ENCODE measurements around the gene PAX2.

The PAX2 gene

DNA sequence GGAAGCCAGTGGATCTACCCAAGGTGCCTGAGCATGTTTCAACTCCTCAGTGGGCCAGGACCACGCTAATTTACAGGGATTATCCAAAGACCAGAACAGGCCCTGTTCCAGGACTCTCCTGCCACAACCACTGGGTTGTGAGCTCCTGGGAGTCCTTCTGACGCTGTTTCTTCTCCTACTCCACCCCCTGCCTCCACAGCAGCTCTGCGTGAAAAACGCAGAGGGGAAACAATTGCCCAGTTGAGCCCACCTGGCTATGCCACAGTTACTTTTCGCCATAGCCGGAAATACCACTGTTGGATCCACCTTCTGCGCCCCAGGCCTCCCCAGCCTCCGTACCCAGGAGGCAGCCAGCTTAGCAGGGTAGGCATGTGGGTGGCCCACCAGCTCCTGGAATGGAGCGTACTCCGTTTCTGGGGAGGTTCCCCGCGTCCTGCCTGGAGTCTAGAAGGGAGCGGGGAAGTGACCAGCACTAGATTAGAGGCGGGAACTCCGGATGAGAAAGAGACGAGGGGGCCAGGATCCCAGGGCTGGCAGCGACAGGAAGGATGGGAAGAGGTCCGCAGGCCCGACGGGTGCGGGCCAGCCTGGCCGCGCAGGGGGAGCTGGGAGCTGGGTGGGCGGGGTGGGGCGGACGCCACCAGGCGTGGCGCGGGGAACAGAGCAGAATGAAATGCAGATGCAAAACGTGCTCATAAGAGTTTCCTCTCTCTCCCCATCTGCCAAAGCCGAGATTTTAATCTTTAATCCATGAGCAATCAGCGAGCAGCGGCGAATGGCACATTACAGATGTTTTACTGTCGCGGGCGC, 32.1 kb upstream of the PAX2 start:
- no peak overlapping the region for H3K9ac ChIP-seq
- no peaks in the 10 kb centered on the region for H3K4me1 ChIP-seq
- no peak overlapping the region for H3K4me3 ChIP-seq
- H3K4me2 ChIP-seq, result no peak overlapping the region
- H4K20me1 ChIP-seq, result no peaks in the 10 kb centered on the region
- H3K9me3 ChIP-seq, result 0 out of 2 replicates have a peak, but pooled peaks cover 4% of the 10 kb centered on the region
- no peak overlapping the region for H3K27ac ChIP-seq
- H3K27me3 ChIP-seq, result peaks cover 65% of the 10 kb centered on the region
- H3K36me3 ChIP-seq, result no peaks in the 10 kb centered on the region
- no peak for TF ChIP-seq Cebpa-rat (IDR thresholded peaks at IDR 0.05)

DNA sequence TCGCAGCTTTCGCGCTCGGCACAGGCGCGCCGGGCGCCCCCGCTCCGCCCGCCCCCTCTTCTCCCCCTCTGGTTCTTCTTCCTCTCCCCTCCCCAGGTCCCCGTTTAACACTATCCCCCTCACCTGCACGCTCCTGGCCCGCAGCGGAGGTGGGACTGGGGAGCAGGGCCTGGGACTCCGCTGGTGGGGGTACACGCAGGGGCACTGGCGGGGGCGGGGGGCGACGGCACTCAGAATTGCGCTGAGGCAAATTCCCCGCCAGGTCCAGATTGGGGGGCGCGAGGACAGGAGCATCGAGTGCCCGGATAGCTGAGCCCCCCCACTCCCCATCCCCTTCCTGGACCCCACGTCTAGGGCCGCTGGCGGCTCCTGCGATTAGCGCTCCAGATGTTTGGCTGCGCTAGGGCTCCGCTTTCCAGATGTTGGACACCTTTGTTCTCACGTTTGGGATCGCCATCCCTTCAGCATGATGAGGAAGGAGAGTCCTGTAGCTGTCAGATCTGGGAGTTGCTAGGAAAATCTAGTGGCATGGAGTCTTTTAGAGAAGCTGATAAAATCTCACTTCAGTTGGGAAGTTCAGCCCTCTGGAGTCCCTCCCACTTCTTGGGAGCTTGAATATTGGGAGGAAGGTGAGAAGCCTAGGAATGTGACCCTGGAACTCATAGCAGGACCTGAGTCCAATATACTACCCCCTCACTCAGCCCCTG, 31.4 kb upstream of the PAX2 start:
- no peaks in the 10 kb centered on the region for H3K36me3 ChIP-seq
- no peak overlapping the region for H3K27ac ChIP-seq
- H3K4me1 ChIP-seq, result no peaks in the 10 kb centered on the region
- peaks cover 57% of the 10 kb centered on the region for H3K27me3 ChIP-seq
- no peaks in the 10 kb centered on the region for H4K20me1 ChIP-seq
- 0 out of 2 replicates have a peak, but pooled peaks cover 4% of the 10 kb centered on the region for H3K9me3 ChIP-seq
- no peak for TF ChIP-seq Cebpa-rat (IDR thresholded peaks at IDR 0.05)
- H3K4me2 ChIP-seq, result no peak overlapping the region
- no peak overlapping the region for H3K9ac ChIP-seq
- no peak overlapping the region for H3K4me3 ChIP-seq

DNA sequence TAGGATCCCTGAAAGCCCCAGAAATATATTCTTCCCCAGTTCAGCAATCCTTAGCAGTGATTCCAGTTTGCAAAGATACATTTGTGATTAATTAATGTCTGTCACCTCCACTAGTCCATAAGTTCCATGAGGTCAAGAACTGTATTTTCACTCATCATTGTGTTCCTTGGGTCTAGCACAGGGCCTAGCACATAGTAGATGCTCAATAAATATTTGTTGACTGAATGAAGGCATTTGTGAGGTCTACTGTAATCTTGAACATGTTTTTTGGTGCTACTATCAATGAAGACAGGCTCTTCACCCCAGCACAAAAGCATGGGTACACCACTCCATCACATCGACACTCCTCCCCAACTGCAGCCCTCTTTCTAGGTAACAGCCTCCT, 30.8 kb upstream of the PAX2 start:
- H3K4me1 ChIP-seq, result no peaks in the 10 kb centered on the region
- peaks cover 52% of the 10 kb centered on the region for H3K27me3 ChIP-seq
- no peaks in the 10 kb centered on the region for H4K20me1 ChIP-seq
- no peak overlapping the region for H3K4me2 ChIP-seq
- H3K9me3 ChIP-seq, result 0 out of 2 replicates have a peak, but pooled peaks cover 4% of the 10 kb centered on the region
- H3K4me3 ChIP-seq, result no peak overlapping the region
- no peak overlapping the region for H3K9ac ChIP-seq
- no peaks in the 10 kb centered on the region for H3K36me3 ChIP-seq
- no peak for TF ChIP-seq Cebpa-rat (IDR thresholded peaks at IDR 0.05)
- no peak overlapping the region for H3K27ac ChIP-seq

DNA sequence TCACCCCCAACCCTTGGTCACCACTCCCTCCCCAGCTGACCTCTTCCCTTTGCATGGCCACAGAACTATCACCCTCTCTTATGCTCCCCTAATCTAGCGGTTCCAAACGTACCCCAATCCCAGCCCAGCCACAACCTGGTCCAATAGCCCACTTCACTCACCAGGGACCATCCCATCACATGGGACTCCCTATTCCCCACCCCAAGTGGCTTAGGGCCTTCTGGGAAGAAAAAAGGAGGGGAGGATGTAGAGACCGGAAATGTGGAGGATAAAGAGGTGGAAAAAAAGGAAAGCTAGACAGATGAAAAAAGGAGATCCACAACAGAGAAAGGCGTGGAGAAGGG, 30.3 kb upstream of the PAX2 start:
- H3K9ac ChIP-seq, result no peak overlapping the region
- H3K4me3 ChIP-seq, result no peak overlapping the region
- H3K4me2 ChIP-seq, result no peak overlapping the region
- H3K27ac ChIP-seq, result no peak overlapping the region
- peaks cover 47% of the 10 kb centered on the region for H3K27me3 ChIP-seq
- H3K36me3 ChIP-seq, result no peaks in the 10 kb centered on the region
- no peaks in the 10 kb centered on the region for H3K4me1 ChIP-seq
- 0 out of 2 replicates have a peak, but pooled peaks cover 3% of the 10 kb centered on the region for H3K9me3 ChIP-seq
- TF ChIP-seq Cebpa-rat (IDR thresholded peaks at IDR 0.05), result no peak
- no peaks in the 10 kb centered on the region for H4K20me1 ChIP-seq

DNA sequence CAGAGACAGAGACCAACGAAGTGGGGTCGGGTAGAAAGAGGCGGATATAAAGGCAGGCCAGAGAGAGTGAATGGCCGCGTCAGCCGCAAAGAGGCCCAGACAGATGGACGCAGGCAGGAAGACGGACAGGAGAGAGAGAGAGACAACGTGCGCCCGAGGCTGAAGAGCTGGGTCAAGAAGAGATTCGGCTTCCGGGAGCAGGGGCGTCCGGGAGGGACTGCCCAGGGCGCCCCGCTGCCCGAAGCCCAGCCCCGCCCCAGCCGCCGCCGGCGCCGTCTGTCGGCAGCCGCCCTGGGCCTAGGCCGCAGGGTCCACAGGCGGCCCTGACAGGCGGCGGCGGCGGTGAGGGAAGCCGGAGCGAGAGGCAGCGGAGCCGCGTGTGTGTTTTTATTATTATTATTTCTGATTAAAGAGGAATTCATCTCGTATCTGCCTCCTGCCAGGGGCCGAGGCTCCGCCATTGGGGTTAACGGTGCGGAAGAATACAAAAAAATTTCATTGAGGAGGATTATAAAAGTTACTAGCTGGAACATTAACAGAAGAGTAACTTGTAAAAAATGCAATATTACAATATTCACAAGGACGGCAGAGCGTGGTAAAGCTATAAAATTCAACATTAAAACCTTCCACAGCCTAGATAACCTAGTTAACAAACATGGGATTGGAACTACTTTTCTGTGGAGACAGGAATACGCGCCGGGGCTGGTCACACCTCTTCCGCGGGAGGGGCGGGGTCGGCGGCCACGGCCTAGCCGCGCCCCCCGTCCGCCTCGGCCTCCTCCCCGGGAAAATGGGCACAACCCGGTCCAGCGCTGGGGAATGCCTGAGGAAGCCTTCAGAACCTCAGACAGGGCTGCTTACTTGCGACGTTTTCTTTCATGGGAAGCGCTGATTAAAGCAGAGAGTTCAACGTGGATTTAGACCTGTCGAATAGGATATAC, 29.7 kb upstream of the PAX2 start:
- Histone ChIP-seq H3K9me3 (no peaks in the 10 kb centered on the region), H4K20me1 (no peaks in the 10 kb centered on the region), H3K36me3 (no peaks in the 10 kb centered on the region), H3K4me2 (no peak overlapping the region), H3K4me1 (no peaks in the 10 kb centered on the region), H3K4me3 (no peak overlapping the region), H3K27ac (no peak overlapping the region), H3K27me3 (peaks cover 40% of the 10 kb centered on the region), H3K9ac (no peak overlapping the region)
- no peak for TF ChIP-seq Cebpa-rat (IDR thresholded peaks at IDR 0.05)

DNA sequence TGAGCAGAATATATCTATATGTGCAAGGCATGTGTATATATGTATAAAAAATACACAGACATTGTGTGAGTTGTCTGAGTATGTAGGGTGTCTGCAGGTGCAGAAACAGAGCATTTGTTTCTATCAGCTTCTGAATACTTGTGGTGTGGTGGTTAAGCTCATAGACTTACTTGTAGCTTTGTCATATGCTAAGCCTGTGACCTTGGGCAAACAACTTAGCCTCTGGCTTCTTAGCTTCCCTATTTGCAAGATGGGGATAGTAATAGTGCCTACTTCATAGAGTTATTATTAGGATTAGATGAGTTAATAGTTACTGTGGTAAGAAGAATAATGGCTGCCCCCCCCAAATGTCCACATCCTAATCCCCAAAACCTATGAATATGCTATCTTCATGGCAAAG, 28.2 kb upstream of the PAX2 start:
- no peak overlapping the region for H3K27ac ChIP-seq
- no peak overlapping the region for H3K4me3 ChIP-seq
- no peaks in the 10 kb centered on the region for H3K4me1 ChIP-seq
- H3K4me2 ChIP-seq, result no peak overlapping the region
- no peaks in the 10 kb centered on the region for H3K9me3 ChIP-seq
- H3K9ac ChIP-seq, result no peak overlapping the region
- H4K20me1 ChIP-seq, result no peaks in the 10 kb centered on the region
- peaks cover 35% of the 10 kb centered on the region for H3K27me3 ChIP-seq
- no peaks in the 10 kb centered on the region for H3K36me3 ChIP-seq
- TF ChIP-seq Cebpa-rat (IDR thresholded peaks at IDR 0.05), result no peak

DNA sequence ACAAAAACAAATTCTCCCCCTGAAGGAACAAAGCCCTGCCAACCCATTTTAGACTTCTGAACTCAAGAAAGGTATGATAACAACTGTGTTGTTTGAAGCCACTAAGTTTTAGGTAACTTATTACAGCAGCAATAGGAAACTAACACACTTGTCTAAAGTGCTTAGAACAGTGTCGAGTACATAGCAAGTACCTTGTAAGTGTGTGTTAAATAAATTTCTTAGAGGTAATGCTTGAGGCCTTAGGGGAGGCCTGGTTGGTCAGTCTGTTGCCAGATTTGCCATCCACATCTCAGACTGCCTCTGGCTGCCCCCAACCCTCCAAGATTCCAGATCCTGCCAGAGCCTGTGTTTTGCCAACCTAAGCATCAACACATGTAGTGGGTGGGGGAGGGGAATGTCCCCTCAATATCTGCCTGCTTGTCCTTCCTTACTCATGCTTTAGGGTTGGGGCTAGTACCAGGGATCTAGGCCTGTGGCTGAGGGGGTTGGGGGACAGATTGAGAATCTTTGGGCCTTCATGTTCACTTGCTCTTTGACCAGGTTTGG, 27.1 kb upstream of the PAX2 start:
- no peaks in the 10 kb centered on the region for H3K9me3 ChIP-seq
- no peaks in the 10 kb centered on the region for H3K4me1 ChIP-seq
- no peak overlapping the region for H3K9ac ChIP-seq
- no peak for TF ChIP-seq Cebpa-rat (IDR thresholded peaks at IDR 0.05)
- no peak overlapping the region for H3K27ac ChIP-seq
- peaks cover 7% of the 10 kb centered on the region; the same call in 1 of the 2 replicates for H4K20me1 ChIP-seq
- no peak overlapping the region for H3K4me2 ChIP-seq
- H3K36me3 ChIP-seq, result no peaks in the 10 kb centered on the region
- H3K4me3 ChIP-seq, result no peak overlapping the region
- H3K27me3 ChIP-seq, result peaks cover 35% of the 10 kb centered on the region

DNA sequence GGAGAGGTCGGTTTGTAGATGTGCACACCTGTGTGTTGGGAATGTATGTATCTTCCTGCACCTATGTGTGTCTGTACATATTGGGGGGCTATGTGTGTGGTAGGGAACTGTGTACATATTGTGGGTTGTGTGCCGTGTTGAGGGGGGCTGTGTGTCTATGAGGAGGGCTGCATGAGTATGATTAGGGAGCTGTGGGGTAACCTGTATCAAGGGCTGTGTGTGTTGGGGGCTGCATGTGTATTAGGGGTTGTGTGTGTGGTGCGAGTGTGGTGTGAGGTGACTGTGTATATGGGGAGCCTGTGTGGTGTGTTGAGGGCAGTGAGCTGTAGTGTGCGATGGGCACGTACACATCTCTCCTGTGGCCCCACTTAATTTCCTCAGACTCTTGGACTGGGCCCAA, 22.2 kb upstream of the PAX2 start:
- TF ChIP-seq Cebpa-rat (IDR thresholded peaks at IDR 0.05), result no peak
- H3K27me3 ChIP-seq, result peaks cover 67% of the 10 kb centered on the region
- H3K9me3 ChIP-seq, result no peaks in the 10 kb centered on the region
- no peak overlapping the region for H3K4me3 ChIP-seq
- H3K9ac ChIP-seq, result no peak overlapping the region
- no peak overlapping the region for H3K4me2 ChIP-seq
- no peak overlapping the region for H3K27ac ChIP-seq
- peaks cover 6% of the 10 kb centered on the region; the same call in 1 of the 2 replicates for H3K4me1 ChIP-seq
- H3K36me3 ChIP-seq, result no peaks in the 10 kb centered on the region
- peaks cover 22% of the 10 kb centered on the region; the same call in 1 of the 2 replicates for H4K20me1 ChIP-seq

Data from BLaER1 (cell line).